ENCODE results near the gene FAM171A1. TPM values are rescaled to one million over a fixed set of nuclear protein-coding genes. Genes with fewer than 3 reads are reported as not detected.

The FAM171A1 gene
- total RNA-seq, 1 experiment from 2014 or later, result 19.2 TPM

GRCh38 chr10:15176269-15176668 lies 194.8 kb downstream of the FAM171A1 start:
- no peaks in the 10 kb centered on the region for H3K9me3 ChIP-seq (ENCODE audit: control insufficient read depth, insufficient read depth, low read depth, low read length)
- TF ChIP-seq REST (IDR thresholded peaks at IDR 0.05; ENCODE audit: insufficient read depth in 1 of 2, low read depth in 2 of 2, low read length in 1 of 2), result no peak
- no peak for TF ChIP-seq POLR2AphosphoS5 (IDR thresholded peaks at IDR 0.05; ENCODE audit: low read depth, low read length)
- TF ChIP-seq TCF7L2 (IDR thresholded peaks at IDR 0.05; ENCODE audit: low read depth, low read length), result no peak
- no peak for TF ChIP-seq SIN3A (IDR thresholded peaks at IDR 0.05; ENCODE audit: borderline replicate concordance, insufficient read depth, low read depth, low read length)
- TF ChIP-seq CTCF (IDR thresholded peaks at IDR 0.05), result no peak
- ATAC-seq (no peak), DNase-seq (ENCODE audit: low read depth, low spot score) (no peak)
- H3K27ac ChIP-seq (ENCODE audit: low read length), result no peak overlapping the region
- H3K4me3 ChIP-seq (ENCODE audit: low read depth in 2 of 2, low read length in 2 of 2), result no peak overlapping the region
- intact Hi-C loops (cut with micrococcal nuclease; ENCODE audit: unreplicated experiment), result no loop called here
- no peaks in the 10 kb centered on the region for H3K4me1 ChIP-seq (ENCODE audit: control insufficient read depth, insufficient read depth, low read length)
- ChIA-PET POLR2A (no interaction called here), CTCF (no interaction called here)
- in situ Hi-C loops (cut with HindIII; ENCODE audit: low pct_unique_long_range_greater_than_20kb, low sequenced_read_pairs), result no loop called here
- no TSS peak for BruUV-seq (replicated peaks)
- H3K27me3 ChIP-seq (ENCODE audit: control insufficient read depth, insufficient read depth, low read length), result no peaks in the 10 kb centered on the region
- H3K36me3 ChIP-seq (ENCODE audit: control insufficient read depth, insufficient read depth, low read length), result no peaks in the 10 kb centered on the region

- TF ChIP-seq POLR2AphosphoS5 (IDR thresholded peaks at IDR 0.05; ENCODE audit: low read depth, low read length) (no peak), REST (IDR thresholded peaks at IDR 0.05; ENCODE audit: insufficient read depth in 1 of 2, low read depth in 2 of 2, low read length in 1 of 2) (no peak), CTCF (IDR thresholded peaks at IDR 0.05) (no peak), TCF7L2 (IDR thresholded peaks at IDR 0.05; ENCODE audit: low read depth, low read length) (no peak), SIN3A (IDR thresholded peaks at IDR 0.05; ENCODE audit: borderline replicate concordance, insufficient read depth, low read depth, low read length) (no peak)
- ChIA-PET CTCF (no interaction called here), POLR2A (no interaction called here)
- Histone ChIP-seq H3K27me3 (ENCODE audit: control insufficient read depth, insufficient read depth, low read length) (no peaks in the 10 kb centered on the region), H3K27ac (ENCODE audit: low read length) (no peak overlapping the region), H3K36me3 (ENCODE audit: control insufficient read depth, insufficient read depth, low read length) (no peaks in the 10 kb centered on the region), H3K9me3 (ENCODE audit: control insufficient read depth, insufficient read depth, low read depth, low read length) (no peaks in the 10 kb centered on the region), H3K4me1 (ENCODE audit: control insufficient read depth, insufficient read depth, low read length) (no peaks in the 10 kb centered on the region), H3K4me3 (ENCODE audit: low read depth in 2 of 2, low read length in 2 of 2) (no peak overlapping the region)
- ATAC-seq, result no peak
- BruUV-seq (replicated peaks), result no TSS peak
- intact Hi-C loops (cut with micrococcal nuclease; ENCODE audit: unreplicated experiment) (no loop called here), in situ Hi-C loops (cut with HindIII; ENCODE audit: low pct_unique_long_range_greater_than_20kb, low sequenced_read_pairs) (no loop called here)
- DNase-seq (ENCODE audit: low read depth, low spot score), result no peak
Measured at GRCh38 chr10:15175587-15175986, 195.5 kb downstream of the FAM171A1 start.
